HG03196 (cell line): ENCODE data around the gene SLC6A3.
"Not testable (repeated sequence)": the region's sequence is repeated elsewhere in the genome, so short reads cannot be mapped to it uniquely, and the experiment has no call there.

Source experiments
- ATAC-seq: cut with Tn5 transposase; IDR thresholded peaks from one replicate; pipeline ENCODE4 v1.9.1; 2021; ENCODE audit not compliant: unreplicated experiment

The SLC6A3 gene

GRCh38 chr5:1422522-1422921 lies 22.7 kb downstream of the SLC6A3 start:
- ATAC-seq, result not testable (repeated sequence)

- ATAC-seq, result no peak
These were observed 23.5 kb downstream of the SLC6A3 start for GRCh38 chr5:1421521-1422341.

DNA sequence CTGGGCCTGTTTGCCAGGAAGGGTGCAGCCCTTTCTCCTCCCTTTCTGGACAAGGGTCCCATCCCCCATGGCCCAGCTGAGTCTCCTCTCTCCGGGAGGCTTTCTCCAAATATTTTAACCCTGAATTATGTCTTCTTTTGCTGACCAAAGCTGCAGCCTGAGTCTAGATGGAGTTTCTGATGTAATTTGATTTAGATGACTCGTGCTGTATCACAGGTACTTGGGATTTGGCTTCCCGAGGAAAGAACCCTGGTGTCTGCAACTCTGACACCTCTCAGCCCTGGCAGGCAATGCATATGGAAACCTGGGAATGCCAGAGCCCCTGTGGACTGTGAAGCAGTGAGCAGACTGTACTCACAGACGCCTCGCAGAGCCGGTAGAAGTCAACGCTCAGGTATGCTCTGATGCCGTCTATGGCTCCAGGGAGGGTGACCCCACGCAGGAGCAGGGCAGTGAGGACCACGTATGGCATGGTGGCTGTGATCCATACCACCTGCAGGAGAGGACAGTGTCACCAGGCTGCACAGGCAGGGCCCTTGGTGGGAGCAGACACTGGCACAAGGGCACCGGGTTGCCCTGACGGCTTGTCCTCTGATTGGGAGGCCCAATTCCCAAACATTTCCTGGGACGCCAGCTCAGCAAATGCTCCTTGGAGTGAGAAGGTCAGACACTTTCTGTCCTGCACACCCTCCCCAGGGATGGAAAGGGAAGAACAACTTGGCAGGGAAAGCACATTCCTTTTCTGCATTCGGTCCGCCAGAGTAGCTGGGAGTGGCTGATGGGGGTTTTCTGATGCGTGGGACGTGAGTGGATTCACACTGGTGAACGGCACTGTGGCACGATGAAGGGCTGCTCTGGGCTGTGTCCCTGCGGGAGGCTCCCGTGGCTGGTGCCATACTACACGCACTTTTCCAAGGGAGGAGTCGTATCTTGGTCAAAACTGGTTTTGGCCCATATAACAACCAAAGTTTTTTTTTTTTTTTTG lies 24.7 kb downstream of the SLC6A3 start:
- ATAC-seq, result no peak

DNA sequence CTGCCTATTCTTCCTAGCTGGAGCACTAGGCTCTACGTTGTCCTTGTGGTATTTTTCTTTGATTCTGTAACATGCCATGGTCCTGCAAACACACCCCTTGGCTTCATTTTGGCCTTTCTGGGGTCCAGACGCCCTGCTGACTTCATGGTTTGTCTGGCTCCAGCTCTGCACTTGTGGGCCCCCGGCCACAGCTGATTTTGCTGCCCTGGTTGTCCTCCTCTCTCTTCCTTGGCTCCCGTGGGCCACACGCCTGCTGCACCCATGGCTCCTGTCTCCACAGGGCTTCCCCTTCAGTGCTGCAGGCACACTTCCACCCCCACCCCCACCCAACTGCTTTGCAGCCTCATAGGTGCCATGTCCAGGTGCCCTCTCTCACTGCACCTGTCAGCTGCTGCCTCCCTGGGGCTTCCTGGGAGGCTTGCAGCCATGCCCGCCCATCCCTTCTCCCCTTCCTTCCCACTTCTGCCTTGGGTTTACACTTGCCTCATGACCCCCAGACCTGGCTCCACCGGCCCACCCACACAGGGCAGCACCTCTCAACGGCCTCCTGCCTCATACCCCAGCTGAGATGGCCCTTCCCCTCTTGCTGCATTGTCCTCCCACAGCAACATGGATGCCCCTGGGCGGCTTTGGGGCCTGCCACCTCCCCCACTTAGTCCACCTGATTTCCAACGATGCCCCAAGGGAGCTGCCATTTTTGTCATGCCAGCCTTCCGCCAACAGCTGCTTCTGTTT lies 25.6 kb downstream of the SLC6A3 start:
- ATAC-seq, result no peak

DNA sequence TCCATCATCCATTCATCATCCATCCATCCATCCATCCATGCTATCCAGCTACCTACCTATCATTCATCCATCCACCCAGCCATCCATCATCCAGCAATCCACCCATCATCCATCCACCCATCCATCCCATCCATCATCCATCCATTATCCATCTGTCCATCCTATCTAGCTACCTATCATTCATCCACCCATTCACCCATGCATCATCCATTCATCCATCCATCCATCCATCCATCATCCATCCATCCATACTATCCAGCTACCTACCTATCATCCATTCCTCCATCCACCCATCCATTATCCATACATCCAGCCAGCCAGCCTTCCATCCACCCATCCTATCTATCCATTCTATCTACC lies 26.3 kb downstream of the SLC6A3 start:
- no peak for ATAC-seq

- no peak for ATAC-seq
These were observed 26.9 kb downstream of the SLC6A3 start for GRCh38 chr5:1418238-1418920.

DNA sequence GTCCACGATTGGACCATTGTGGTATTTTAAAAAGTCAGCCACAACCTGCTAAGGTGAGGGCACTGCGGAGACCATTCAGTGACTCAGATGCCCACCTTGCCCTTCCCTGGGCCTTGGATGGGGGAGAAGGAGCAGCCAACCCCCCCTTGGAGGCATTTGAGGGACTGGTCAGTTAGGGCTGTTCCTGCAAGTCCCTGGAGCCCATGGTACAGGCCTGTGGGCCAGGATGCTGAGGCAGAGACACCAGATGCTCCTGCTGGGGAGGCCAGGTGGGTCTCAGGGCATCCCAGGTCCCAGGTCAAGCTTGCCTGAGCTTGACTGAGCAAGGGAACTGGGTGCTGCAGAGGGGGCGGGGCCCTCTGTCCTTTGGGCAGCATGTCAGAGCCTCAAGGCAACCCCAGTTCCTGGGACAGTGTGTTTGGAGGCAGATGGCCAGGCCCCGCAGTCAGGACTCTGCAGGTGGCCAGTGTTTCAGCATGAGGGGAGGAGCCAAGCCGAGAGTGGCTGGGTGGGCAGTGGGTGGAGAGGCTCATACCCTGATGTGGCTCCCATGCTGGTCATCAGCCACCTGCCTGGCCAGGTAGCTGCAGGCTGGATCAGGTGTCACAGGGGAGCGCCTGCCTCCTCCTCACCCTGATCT lies 27.5 kb downstream of the SLC6A3 start:
- no peak for ATAC-seq

- ATAC-seq, result no peak
These were observed 28.3 kb downstream of the SLC6A3 start for GRCh38 chr5:1416856-1417469.

DNA sequence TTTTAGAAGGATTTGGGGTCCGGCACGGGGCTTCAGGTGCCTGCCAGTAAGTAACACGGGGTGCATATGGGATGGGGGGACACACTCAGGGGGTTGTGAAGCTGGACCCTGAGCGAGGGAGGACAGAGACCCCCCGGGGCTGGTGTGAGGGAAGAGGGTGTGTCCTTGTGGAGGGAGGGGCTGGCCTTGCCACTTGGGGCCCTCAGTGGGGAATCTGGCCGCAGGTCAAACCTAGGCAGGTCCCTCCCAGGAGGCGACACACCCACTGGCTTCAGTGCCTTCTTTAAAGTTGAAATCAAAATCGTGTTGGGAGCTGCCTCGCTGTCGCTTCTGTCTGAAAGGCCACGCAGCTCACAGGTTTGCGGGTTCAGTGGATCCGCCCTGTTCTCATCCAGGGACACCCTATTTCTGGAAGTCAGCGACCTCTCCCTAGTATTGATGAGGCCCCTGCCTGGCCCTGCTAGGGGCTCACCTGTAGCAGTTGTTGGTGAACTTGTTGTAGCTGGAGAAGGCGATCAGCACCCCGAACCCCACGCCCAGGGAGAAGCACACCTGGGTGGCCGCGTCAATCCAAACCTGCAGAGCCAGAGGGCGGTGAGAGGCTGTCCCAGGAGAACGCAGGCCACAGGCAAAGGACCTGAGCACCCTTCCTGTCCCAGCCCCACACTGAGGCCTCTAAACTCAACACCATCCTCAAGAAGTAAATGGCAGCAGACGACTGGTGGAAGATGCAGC lies 29.4 kb downstream of the SLC6A3 start:
- ATAC-seq, result no peak

DNA sequence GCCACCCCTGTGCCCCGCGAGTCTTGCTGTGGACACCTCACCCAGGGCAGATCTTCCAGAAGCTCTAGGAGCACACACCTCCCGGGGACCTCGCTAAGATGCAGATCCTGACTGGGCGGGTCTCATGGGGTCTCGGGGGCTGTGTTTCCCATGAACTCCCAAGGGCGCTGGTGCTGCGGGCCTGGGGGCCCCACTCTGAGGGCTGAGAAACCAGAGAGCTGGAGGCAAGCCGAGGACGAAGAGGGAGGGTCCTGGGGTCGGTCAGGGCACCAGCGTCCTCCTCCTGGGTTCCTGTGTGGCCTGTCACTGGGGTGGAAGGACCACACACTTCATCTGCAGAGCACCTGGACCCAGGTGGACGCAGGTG lies 30.2 kb downstream of the SLC6A3 start:
- no peak for ATAC-seq

- ATAC-seq, result no peak
These were observed 30.8 kb downstream of the SLC6A3 start for GRCh38 chr5:1414311-1415058.

GRCh38 chr5:1413611-1414241 lies 31.5 kb downstream of the SLC6A3 start:
- no peak for ATAC-seq

DNA sequence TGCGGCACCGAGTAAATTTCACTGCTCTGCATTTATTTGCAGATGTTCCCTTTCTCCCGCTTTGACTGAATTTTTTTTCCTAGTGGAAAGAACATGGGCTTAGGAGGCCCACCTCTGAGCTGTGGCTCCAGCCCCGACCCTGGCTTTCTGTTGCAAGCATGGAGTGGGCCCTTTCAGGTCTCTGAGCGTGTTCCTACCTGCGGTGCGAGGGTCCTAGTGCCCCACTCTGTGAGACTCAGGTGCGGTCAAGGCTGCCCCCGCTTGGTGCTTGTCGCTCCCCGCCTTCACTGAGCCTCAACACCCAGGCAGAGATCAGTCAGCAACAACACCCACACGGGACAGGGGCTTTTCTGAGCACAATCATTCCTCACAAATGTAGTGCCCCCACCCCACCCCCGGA lies 32.0 kb downstream of the SLC6A3 start:
- ATAC-seq, result no peak

GRCh38 chr5:1412621-1413020 lies 32.6 kb downstream of the SLC6A3 start:
- ATAC-seq, result no peak

- ATAC-seq, result no peak
These were observed 33.1 kb downstream of the SLC6A3 start for GRCh38 chr5:1412163-1412562.

DNA sequence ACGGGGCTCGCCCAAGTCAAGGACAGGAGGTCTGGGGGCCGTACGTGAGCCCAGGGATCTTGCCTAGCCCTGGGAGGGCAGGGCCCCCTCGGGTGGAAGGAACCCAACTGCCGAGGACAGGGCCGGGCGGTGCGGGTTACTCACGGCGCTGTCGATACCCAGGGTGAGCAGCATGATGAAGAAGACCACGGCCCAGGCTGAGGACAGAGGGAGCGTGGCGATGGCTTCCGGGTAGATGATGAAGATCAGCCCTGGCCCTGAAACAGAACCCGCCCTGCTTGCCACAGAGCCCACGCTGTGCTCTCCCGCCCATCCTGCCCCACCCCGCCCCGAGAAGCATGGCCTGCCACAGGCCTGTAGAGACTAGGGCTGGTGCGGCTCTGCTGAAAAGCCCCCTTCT lies 34.1 kb downstream of the SLC6A3 start:
- no peak for ATAC-seq

GRCh38 chr5:1410156-1411014 lies 34.9 kb downstream of the SLC6A3 start:
- no peak for ATAC-seq
